Upper lobe of left lung (tissue), 6 donors: Measurements from ENCODE around the gene CAB39. TPM values are rescaled to one million over a fixed set of nuclear protein-coding genes. Genes with fewer than 3 reads are reported as not detected.

ENCODE experiments used
- ATAC-seq, 2 donors: fragments of 200-7000 bp; cut with Tn5 transposase; one replicate each; pipeline ENCODE4 v1.9.1; 2022; ENCODE audit warnings: mild to moderate bottlenecking in 2 of 2, moderate library complexity in 2 of 2; ENCODE audit not compliant: low FRiP score in 2 of 2
- DNase-seq, 2 donors: peaks; one replicate each; pipeline ENCODE4 v3.0.0-alpha.2; 2019 to 2020
- H3K27ac ChIP-seq, 4 donors: fragments of 200-600 bp; sonication (generic); one replicate each; pipeline ENCODE4 v1.5.1; 2016 to 2019
- H3K27me3 ChIP-seq, 4 donors: fragments of 200-600 bp; sonication (generic); one replicate each; pipeline ENCODE4 v1.5.1; 2017 to 2019
- H3K36me3 ChIP-seq, 4 donors: fragments of 200-600 bp; sonication (generic); one replicate each; pipeline ENCODE4 v1.5.1; 2016 to 2019
- H3K4me1 ChIP-seq, 4 donors: fragments of 200-600 bp; sonication (generic); one replicate each; pipeline ENCODE4 v1.5.1; 2018 to 2019
- H3K4me3 ChIP-seq, 4 donors: fragments of 200-600 bp; sonication (generic); one replicate each; pipeline ENCODE4 v1.5.1; 2017 to 2019; ENCODE audit warnings: mild to moderate bottlenecking in 2 of 4, moderate library complexity in 1 of 4
- H3K9me3 ChIP-seq, 4 donors: fragments of 200-600 bp; sonication (generic); one replicate each; pipeline ENCODE4 v1.5.1; 2018 to 2019
- EP300 ChIP-seq, 4 donors: sonication (generic); formaldehyde crosslinking; IDR thresholded peaks; one replicate each; pipeline ENCODE4 v1.5.1; 2017; ENCODE audit warnings: antibody characterized with exemption in 4 of 4, control low read depth in 2 of 4
- POLR2A ChIP-seq, 4 donors: fragments of 450-650 bp; IDR thresholded peaks; one replicate each; pipeline ENCODE4 v1.5.1; 2016 to 2017; ENCODE audit warnings: antibody characterized with exemption in 4 of 4, mild to moderate bottlenecking in 2 of 4
- POLR2AphosphoS5 ChIP-seq, 2 donors: sonication (generic); formaldehyde crosslinking; IDR thresholded peaks; one replicate each; pipeline ENCODE4 v1.5.1; 2017; ENCODE audit warnings: antibody characterized with exemption in 2 of 2
- WGBS, 2 donors: methylation state at CpG; one replicate each; pipeline ENCODE4 v1.1.5; 2017 to 2018; 5-methylcytosine and 5-hydroxymethylcytosine counted together
- total RNA-seq, 6 donors: library from RNA; depleted of rRNA in 4 of 6; stranded (reverse); fragments of >200 nt in 4 of 6; gene quantifications; one replicate each; pipeline versions ENCODE4 v1.1.0 to v1.2.1, GENCODE V29; 2016 to 2021
- TF ChIP-seq, protein P1 (sequence below), 6 experiments: fragments of 450-650 bp in 4 of 6; fragments of 200-600 bp in 2 of 6; sonication (generic) in 2 of 6; IDR thresholded peaks; one replicate each; pipeline ENCODE4 v1.5.1; 2016 to 2019; ENCODE audit warnings: antibody characterized with exemption in 6 of 6
- donor health status: DM: no; HTN: no; CAD: no; lungs with moderate emphysema.
- donor health status: DM: no; HTN: yes; CAD: no; lungs with severe emphysema.

CAB39 gene
- total RNA-seq, 6 donors from 2014 or later = 56.5 to 125 (median 76.7) TPM

DNA sequence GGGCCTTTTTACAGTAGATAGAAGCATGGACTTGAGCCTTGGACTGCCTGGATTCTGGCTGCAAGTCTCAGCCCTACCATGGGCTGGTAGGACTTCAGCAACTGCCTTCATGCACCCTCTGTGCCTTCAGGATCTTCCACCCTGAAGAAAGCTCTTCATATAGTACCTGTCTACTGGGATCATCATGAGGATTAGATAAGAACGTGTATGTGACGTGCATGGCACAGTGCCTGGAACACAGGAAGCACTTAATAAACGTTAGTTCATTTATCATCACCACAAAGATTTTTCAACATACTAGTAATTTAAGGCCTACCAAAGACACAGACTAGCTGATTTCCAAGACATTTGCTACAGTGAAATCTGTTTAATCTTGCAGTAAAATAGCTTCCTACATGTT is 98.9 kb downstream of the CAB39 start:
- Histone ChIP-seq H3K4me1 (no peaks in the 10 kb centered on the region), H3K27me3 (no peaks in the 10 kb centered on the region), H3K9me3 (no peaks in the 10 kb centered on the region), H3K4me3 (no peak overlapping the region), H3K27ac (no peak overlapping the region), H3K36me3 (peaks cover 4 to 59% (median 30%) of the 10 kb centered on the region in 4 donors)
- DNase-seq (no peak), ATAC-seq (no peak)
- 50 to 62% methylated on average over 3 of the region's 3 CpGs for WGBS, 2 donors
- TF ChIP-seq POLR2AphosphoS5 (IDR thresholded peaks at IDR 0.05) = no peak
- TF ChIP-seq EP300 (IDR thresholded peaks at IDR 0.05) = no peak
- TF ChIP-seq, protein P1, sequence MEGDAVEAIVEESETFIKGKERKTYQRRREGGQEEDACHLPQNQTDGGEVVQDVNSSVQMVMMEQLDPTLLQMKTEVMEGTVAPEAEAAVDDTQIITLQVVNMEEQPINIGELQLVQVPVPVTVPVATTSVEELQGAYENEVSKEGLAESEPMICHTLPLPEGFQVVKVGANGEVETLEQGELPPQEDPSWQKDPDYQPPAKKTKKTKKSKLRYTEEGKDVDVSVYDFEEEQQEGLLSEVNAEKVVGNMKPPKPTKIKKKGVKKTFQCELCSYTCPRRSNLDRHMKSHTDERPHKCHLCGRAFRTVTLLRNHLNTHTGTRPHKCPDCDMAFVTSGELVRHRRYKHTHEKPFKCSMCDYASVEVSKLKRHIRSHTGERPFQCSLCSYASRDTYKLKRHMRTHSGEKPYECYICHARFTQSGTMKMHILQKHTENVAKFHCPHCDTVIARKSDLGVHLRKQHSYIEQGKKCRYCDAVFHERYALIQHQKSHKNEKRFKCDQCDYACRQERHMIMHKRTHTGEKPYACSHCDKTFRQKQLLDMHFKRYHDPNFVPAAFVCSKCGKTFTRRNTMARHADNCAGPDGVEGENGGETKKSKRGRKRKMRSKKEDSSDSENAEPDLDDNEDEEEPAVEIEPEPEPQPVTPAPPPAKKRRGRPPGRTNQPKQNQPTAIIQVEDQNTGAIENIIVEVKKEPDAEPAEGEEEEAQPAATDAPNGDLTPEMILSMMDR (IDR thresholded peaks at IDR 0.05) = no peak
- no peak for TF ChIP-seq POLR2A (IDR thresholded peaks at IDR 0.05)

DNA sequence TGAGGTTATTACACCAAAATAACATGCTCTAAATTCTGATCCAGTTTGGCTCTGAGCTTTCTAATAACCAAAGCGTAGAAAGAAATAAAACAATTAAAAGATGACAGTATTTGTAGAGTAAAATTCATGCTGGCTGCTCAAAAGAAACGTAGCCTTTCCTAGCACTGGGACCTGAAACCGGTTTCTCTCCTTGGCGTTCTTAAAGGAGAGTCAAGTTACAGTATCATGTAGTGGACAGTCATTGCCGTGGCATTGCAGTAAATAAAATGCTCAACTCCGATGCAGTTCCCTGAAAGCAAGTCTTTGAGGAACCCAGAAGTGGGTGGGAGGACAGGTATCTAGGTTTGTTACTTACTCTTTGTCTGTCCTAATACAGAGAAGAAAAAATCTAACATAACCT is 99.4 kb downstream of the CAB39 start:
- no peak for DNase-seq
- no peaks in the 10 kb centered on the region for H3K9me3 ChIP-seq
- no peak for ATAC-seq
- no peaks in the 10 kb centered on the region for H3K4me1 ChIP-seq
- 95% methylated on average over 6 of the region's 6 CpGs for WGBS, 2 donors
- H3K27ac ChIP-seq = no peak overlapping the region
- H3K4me3 ChIP-seq = no peak overlapping the region
- no peak for TF ChIP-seq POLR2AphosphoS5 (IDR thresholded peaks at IDR 0.05)
- TF ChIP-seq, protein P1 (IDR thresholded peaks at IDR 0.05) = no peak
- TF ChIP-seq EP300 (IDR thresholded peaks at IDR 0.05) = no peak
- TF ChIP-seq POLR2A (IDR thresholded peaks at IDR 0.05) = no peak
- H3K36me3 ChIP-seq = peaks cover 4 to 64% (median 33%) of the 10 kb centered on the region in 4 donors
- H3K27me3 ChIP-seq = no peaks in the 10 kb centered on the region

DNA sequence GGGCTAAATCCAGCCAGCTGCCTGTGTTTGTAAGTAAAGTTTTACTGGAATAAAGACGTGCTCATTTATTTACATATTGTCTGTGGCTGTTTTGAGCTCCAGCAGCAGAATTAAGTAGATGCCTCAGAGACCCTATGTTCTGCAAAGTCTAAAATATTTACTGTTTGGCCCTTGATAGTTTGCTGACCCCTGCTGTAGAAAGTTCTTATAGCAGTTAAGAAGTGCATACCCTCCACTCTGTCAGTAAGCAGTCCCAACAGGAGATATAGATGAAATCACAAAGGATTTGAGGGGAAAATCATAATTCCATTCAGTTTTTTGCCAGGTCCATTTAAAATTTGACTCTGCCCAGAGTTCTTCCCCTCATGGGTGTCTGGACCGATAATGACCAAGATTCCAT is 102.0 kb downstream of the CAB39 start:
- Histone ChIP-seq H3K27ac (no peak overlapping the region), H3K36me3 (peaks cover 19 to 86% (median 49%) of the 10 kb centered on the region in 4 donors), H3K9me3 (no peaks in the 10 kb centered on the region), H3K27me3 (no peaks in the 10 kb centered on the region), H3K4me1 (no peaks in the 10 kb centered on the region), H3K4me3 (no peak overlapping the region)
- WGBS, 2 donors = 86 to 90% methylated on average over 2 of the region's 2 CpGs
- ATAC-seq (peak in 1 of 2 donors; percentile 53), DNase-seq (no peak)
- no peak for TF ChIP-seq EP300 (IDR thresholded peaks at IDR 0.05)
- no peak for TF ChIP-seq POLR2A (IDR thresholded peaks at IDR 0.05)
- TF ChIP-seq, protein P1 (IDR thresholded peaks at IDR 0.05) = peak in 1 of 6 experiments; percentile 23
- TF ChIP-seq POLR2AphosphoS5 (IDR thresholded peaks at IDR 0.05) = no peak

DNA sequence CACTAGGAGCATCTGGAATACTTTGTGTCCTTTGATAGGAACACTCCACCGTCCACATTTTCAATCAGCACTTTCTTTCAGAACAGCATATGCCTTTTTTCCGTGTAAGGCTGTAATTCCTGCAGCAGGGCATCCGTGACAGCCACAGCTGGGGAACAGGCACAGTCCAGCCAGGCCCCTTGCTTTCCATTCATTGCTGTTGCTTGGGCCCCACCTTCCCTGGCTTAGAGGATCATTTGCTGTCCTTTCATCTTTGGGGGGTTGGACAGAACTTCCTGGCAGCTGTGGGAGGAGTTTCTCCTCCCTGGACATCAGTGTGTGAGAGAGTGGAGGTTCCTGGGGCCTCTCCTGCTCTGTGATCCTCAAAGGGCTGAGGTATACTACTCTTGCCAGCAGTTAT is 102.4 kb downstream of the CAB39 start:
- no peak overlapping the region for H3K4me3 ChIP-seq
- DNase-seq (no peak), ATAC-seq (no peak)
- TF ChIP-seq, protein P1 (IDR thresholded peaks at IDR 0.05) = no peak
- TF ChIP-seq POLR2A (IDR thresholded peaks at IDR 0.05) (no peak), POLR2AphosphoS5 (IDR thresholded peaks at IDR 0.05) (no peak), EP300 (IDR thresholded peaks at IDR 0.05) (no peak)
- H3K36me3 ChIP-seq = peaks cover 19 to 88% (median 49%) of the 10 kb centered on the region in 4 donors
- no peaks in the 10 kb centered on the region for H3K4me1 ChIP-seq
- WGBS, 2 donors = 80 to 81% methylated on average over 3 of the region's 3 CpGs
- H3K9me3 ChIP-seq = no peaks in the 10 kb centered on the region
- no peak overlapping the region for H3K27ac ChIP-seq
- H3K27me3 ChIP-seq = no peaks in the 10 kb centered on the region

DNA sequence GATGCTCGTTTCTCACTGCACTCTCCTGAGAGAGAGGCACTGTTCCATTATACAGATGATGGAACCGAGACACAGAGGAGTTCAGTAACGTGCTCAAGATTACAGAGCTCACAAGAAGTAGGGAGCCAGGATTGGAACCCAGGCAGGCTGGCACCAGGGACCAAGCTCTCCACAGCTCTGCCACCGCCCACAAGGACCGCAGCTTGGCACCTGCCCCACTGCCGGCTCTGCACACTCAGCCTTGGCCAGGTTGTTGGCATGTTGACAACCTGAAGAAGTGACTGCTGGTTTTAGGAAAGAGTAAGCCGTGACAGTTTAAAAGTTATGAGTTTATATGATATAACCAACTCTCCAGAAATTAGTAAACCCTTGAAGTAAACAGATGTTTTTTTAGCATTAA is 104.1 kb downstream of the CAB39 start:
- H3K27me3 ChIP-seq = no peaks in the 10 kb centered on the region
- ATAC-seq (no peak), DNase-seq (peak in 1 of 2 donors; percentile 58)
- 76 to 84% methylated on average over 7 of the region's 7 CpGs for WGBS, 2 donors
- no peaks in the 10 kb centered on the region for H3K9me3 ChIP-seq
- H3K4me3 ChIP-seq = no peak overlapping the region
- no peak overlapping the region for H3K27ac ChIP-seq
- H3K4me1 ChIP-seq = no peaks in the 10 kb centered on the region
- TF ChIP-seq POLR2AphosphoS5 (IDR thresholded peaks at IDR 0.05) = no peak
- TF ChIP-seq, protein P1 (IDR thresholded peaks at IDR 0.05) = no peak
- TF ChIP-seq EP300 (IDR thresholded peaks at IDR 0.05) = no peak
- TF ChIP-seq POLR2A (IDR thresholded peaks at IDR 0.05) = no peak
- peaks cover 16 to 75% (median 40%) of the 10 kb centered on the region in 4 donors for H3K36me3 ChIP-seq
